Measurements from ENCODE around the gene NADSYN1. TPM values are rescaled to one million over a fixed set of nuclear protein-coding genes. Genes with fewer than 3 reads are reported as not detected.

The NADSYN1 gene
- total RNA-seq, 1 experiment from 2014 or later, result 79.7 TPM

GRCh38 chr11:71408826-71409225 lies 44.2 kb upstream of the NADSYN1 start:
- no peak overlapping the region for H3K27ac Mint-ChIP-seq (ENCODE audit: unreplicated experiment)
- peaks cover 83% of the 10 kb centered on the region for H3K27me3 Mint-ChIP-seq (ENCODE audit: unreplicated experiment)
- intact Hi-C loops (cut with micrococcal nuclease; ENCODE audit: unreplicated experiment), result no loop called here
- peaks cover 5% of the 10 kb centered on the region for H3K36me3 Mint-ChIP-seq (ENCODE audit: insufficient read depth, unreplicated experiment)
- no peak overlapping the region for H3K4me3 Mint-ChIP-seq (ENCODE audit: low read depth, unreplicated experiment)
- CTCF ChIA-PET, result no interaction called here
- H3K9me3 Mint-ChIP-seq (ENCODE audit: low read depth, unreplicated experiment), result peaks cover 4% of the 10 kb centered on the region
- no peak for TF ChIP-seq CTCF (IDR thresholded peaks at IDR 0.05; ENCODE audit: unreplicated experiment)
- no peak for DNase-seq
- H3K4me1 Mint-ChIP-seq (ENCODE audit: low read depth, unreplicated experiment), result no peaks in the 10 kb centered on the region
- no TSS peak for BruUV-seq (replicated peaks)

- DNase-seq, result no peak
- Mint-ChIP-seq H3K9me3 (ENCODE audit: low read depth, unreplicated experiment) (no peaks in the 10 kb centered on the region), H3K4me3 (ENCODE audit: low read depth, unreplicated experiment) (no peak overlapping the region), H3K27me3 (ENCODE audit: unreplicated experiment) (peaks cover 83% of the 10 kb centered on the region), H3K36me3 (ENCODE audit: insufficient read depth, unreplicated experiment) (peaks cover 5% of the 10 kb centered on the region), H3K27ac (ENCODE audit: unreplicated experiment) (no peak overlapping the region), H3K4me1 (ENCODE audit: low read depth, unreplicated experiment) (no peaks in the 10 kb centered on the region)
- CTCF ChIA-PET, result no interaction called here
- BruUV-seq (replicated peaks), result no TSS peak
- intact Hi-C loops (cut with micrococcal nuclease; ENCODE audit: unreplicated experiment), result no loop called here
- no peak for TF ChIP-seq CTCF (IDR thresholded peaks at IDR 0.05; ENCODE audit: unreplicated experiment)
Measured at GRCh38 chr11:71410363-71410966, 42.5 kb upstream of the NADSYN1 start.

GRCh38 chr11:71414645-71415044 lies 38.4 kb upstream of the NADSYN1 start:
- BruUV-seq (replicated peaks), result no TSS peak
- Mint-ChIP-seq H3K9me3 (ENCODE audit: low read depth, unreplicated experiment) (no peaks in the 10 kb centered on the region), H3K27ac (ENCODE audit: unreplicated experiment) (no peak overlapping the region), H3K27me3 (ENCODE audit: unreplicated experiment) (peaks cover 64% of the 10 kb centered on the region), H3K36me3 (ENCODE audit: insufficient read depth, unreplicated experiment) (peaks cover 5% of the 10 kb centered on the region), H3K4me1 (ENCODE audit: low read depth, unreplicated experiment) (no peaks in the 10 kb centered on the region), H3K4me3 (ENCODE audit: low read depth, unreplicated experiment) (no peak overlapping the region)
- no peak for DNase-seq
- intact Hi-C loops (cut with micrococcal nuclease; ENCODE audit: unreplicated experiment), result no loop called here
- CTCF ChIA-PET, result no interaction called here
- TF ChIP-seq CTCF (IDR thresholded peaks at IDR 0.05; ENCODE audit: unreplicated experiment), result no peak

GRCh38 chr11:71418643-71419042 lies 34.4 kb upstream of the NADSYN1 start:
- no peaks in the 10 kb centered on the region for H3K4me1 Mint-ChIP-seq (ENCODE audit: low read depth, unreplicated experiment)
- H3K36me3 Mint-ChIP-seq (ENCODE audit: insufficient read depth, unreplicated experiment), result no peaks in the 10 kb centered on the region
- H3K4me3 Mint-ChIP-seq (ENCODE audit: low read depth, unreplicated experiment), result no peak overlapping the region
- no peak for DNase-seq
- no TSS peak for BruUV-seq (replicated peaks)
- CTCF ChIA-PET, result interaction anchor here (0.7 to 1.3 kb wide), 2 partner anchors 11 to 18 kb away, joined by 3 to 5 read pairs; no protein-coding TSS in a partner anchor
- no peaks in the 10 kb centered on the region for H3K9me3 Mint-ChIP-seq (ENCODE audit: low read depth, unreplicated experiment)
- peaks cover 33% of the 10 kb centered on the region for H3K27me3 Mint-ChIP-seq (ENCODE audit: unreplicated experiment)
- TF ChIP-seq CTCF (IDR thresholded peaks at IDR 0.05; ENCODE audit: unreplicated experiment), result no peak
- H3K27ac Mint-ChIP-seq (ENCODE audit: unreplicated experiment), result no peak overlapping the region
- intact Hi-C loops (cut with micrococcal nuclease; ENCODE audit: unreplicated experiment), result no loop called here
